Activated T-helper 2 cell treated with anti-CD3 and anti-CD28 coated beads, Interferon-gamma antibody, Interleukin-2, Interleukin-4, amounts not matched to agents 10 μg/mL and 5 μg/mL and 100 μg/mL, durations not matched to agents 14 hours and 24 hours and 36 hours (primary cell): ENCODE results near the gene STOML2. TPM values are rescaled to one million over a fixed set of nuclear protein-coding genes. Genes with fewer than 3 reads are reported as not detected.

Experiments used
- DNase-seq: peaks from one replicate; pipeline ENCODE4 v3.0.0; 2021; ENCODE audit warnings: low spot score
- H3K27ac Mint-ChIP-seq: one replicate; pipeline ENCODE4 v1.8.0; 2021; ENCODE audit warnings: mixed read lengths
- H3K27me3 Mint-ChIP-seq: one replicate; pipeline ENCODE4 v1.8.0; 2021; ENCODE audit warnings: low read depth, mixed read lengths
- H3K36me3 Mint-ChIP-seq: one replicate; pipeline ENCODE4 v1.8.0; 2021; ENCODE audit warnings: low read depth, mixed read lengths
- H3K4me1 Mint-ChIP-seq: one replicate; pipeline ENCODE4 v1.8.0; 2021; ENCODE audit warnings: low read depth, mixed read lengths
- H3K4me3 Mint-ChIP-seq: one replicate; pipeline ENCODE4 v1.8.0; 2021; ENCODE audit warnings: low read depth, mild to moderate bottlenecking, moderate library complexity, mixed read lengths
- H3K9me3 Mint-ChIP-seq: one replicate; pipeline ENCODE4 v1.8.0; 2021; ENCODE audit warnings: mixed read lengths
- intact Hi-C: fragments of 100-400 bp; cut with micrococcal nuclease; formaldehyde crosslinking; loops from one replicate; pipeline ENCODE4 v1.15.1; 2023
- total RNA-seq: library from RNA; stranded (reverse); gene quantifications from 2 replicates; pipeline ENCODE4 v1.2.3, GENCODE V29; 2022

STOML2 gene
- total RNA-seq, 1 donor from 2014 or later = 211 TPM

- peaks cover 69% of the 10 kb centered on the region for H3K36me3 Mint-ChIP-seq
Observed at GRCh38 chr9:35074791-35075190, 28.1 kb downstream of the STOML2 start.

GRCh38 chr9:35074141-35074540 lies 28.8 kb downstream of the STOML2 start:
- no peak overlapping the region for H3K4me3 Mint-ChIP-seq
- peaks cover 51% of the 10 kb centered on the region for H3K4me1 Mint-ChIP-seq
- H3K9me3 Mint-ChIP-seq = no peaks in the 10 kb centered on the region
- no peak for DNase-seq
- intact Hi-C loops = loop anchor here (10.0 kb wide), 2 partner anchors 741 to 1411 kb away; partner anchors contain the start of genes HINT2 and SPAG8
- H3K27ac Mint-ChIP-seq = no peak overlapping the region
- peaks cover 73% of the 10 kb centered on the region for H3K36me3 Mint-ChIP-seq
- H3K27me3 Mint-ChIP-seq = no peaks in the 10 kb centered on the region

More at GRCh38 chr9:35074791-35075190, 28.1 kb downstream of the STOML2 start:
- no peak for DNase-seq
- no peak overlapping the region for H3K4me3 Mint-ChIP-seq
- no peaks in the 10 kb centered on the region for H3K27me3 Mint-ChIP-seq
- H3K9me3 Mint-ChIP-seq = no peaks in the 10 kb centered on the region
- intact Hi-C loops = loop anchor here (10.0 kb wide), 2 partner anchors 740 to 1410 kb away; partner anchors contain the start of genes HINT2 and SPAG8
- H3K27ac Mint-ChIP-seq = no peak overlapping the region
- peaks cover 48% of the 10 kb centered on the region for H3K4me1 Mint-ChIP-seq

GRCh38 chr9:35073279-35073612 lies 29.7 kb downstream of the STOML2 start:
- DNase-seq = no peak
- H3K27me3 Mint-ChIP-seq = no peaks in the 10 kb centered on the region
- H3K9me3 Mint-ChIP-seq = no peaks in the 10 kb centered on the region
- H3K4me1 Mint-ChIP-seq = peaks cover 52% of the 10 kb centered on the region
- peak overlapping the region; percentile 87 for H3K27ac Mint-ChIP-seq
- peak overlapping the region; percentile 91 for H3K4me3 Mint-ChIP-seq
- intact Hi-C loops = loop anchor here (2.0 to 10.0 kb wide), 3 partner anchors 86 to 1412 kb away; partner anchors contain the start of genes HINT2 and SPAG8
- peaks cover 78% of the 10 kb centered on the region for H3K36me3 Mint-ChIP-seq

GRCh38 chr9:35072461-35073278 lies 30.3 kb downstream of the STOML2 start, which contains the start of gene VCP:
Gene VCP (minus strand): TSS chr9:35072625. CDS start chr9:35072353, 272 bp downstream.
- peak within 1 kb of the TSS; percentile 91 for H3K4me3 Mint-ChIP-seq
- intact Hi-C loops = loop anchor here (1.0 to 10.0 kb wide), 8 partner anchors 8 to 1412 kb away; partner anchors contain the start of genes CREB3, HINT2, PIGO and SPAG8
- peak; percentile 97 for DNase-seq
- peaks cover 49% of the 10 kb centered on the region for H3K4me1 Mint-ChIP-seq
- H3K27me3 Mint-ChIP-seq = no peaks in the 10 kb centered on the region
- no peaks in the 10 kb centered on the region for H3K9me3 Mint-ChIP-seq
- H3K27ac Mint-ChIP-seq = peak within 1 kb of the TSS; percentile 88
- peaks cover 80% of the 10 kb centered on the region for H3K36me3 Mint-ChIP-seq

- Mint-ChIP-seq H3K4me1 (peaks cover 43% of the 10 kb centered on the region), H3K27ac (peak overlapping the region; percentile 88), H3K27me3 (no peaks in the 10 kb centered on the region), H3K4me3 (peak overlapping the region; percentile 91), H3K9me3 (no peaks in the 10 kb centered on the region), H3K36me3 (peaks cover 80% of the 10 kb centered on the region)
- DNase-seq = peak; percentile 72
- intact Hi-C loops = loop anchor here (1.0 to 10.0 kb wide), 8 partner anchors 8 to 1413 kb away; partner anchors contain the start of genes CREB3, HINT2, PIGO and SPAG8
Observed at GRCh38 chr9:35071814-35072460, 31.0 kb downstream of the STOML2 start.

- intact Hi-C loops = loop anchor here (10.0 kb wide), 2 partner anchors 744 to 1414 kb away; partner anchors contain the start of genes HINT2 and SPAG8
- no peaks in the 10 kb centered on the region for H3K9me3 Mint-ChIP-seq
- H3K27me3 Mint-ChIP-seq = no peaks in the 10 kb centered on the region
- peaks cover 84% of the 10 kb centered on the region for H3K36me3 Mint-ChIP-seq
- DNase-seq = no peak
- peaks cover 42% of the 10 kb centered on the region for H3K4me1 Mint-ChIP-seq
- peak overlapping the region; percentile 88 for H3K27ac Mint-ChIP-seq
- peak overlapping the region; percentile 91 for H3K4me3 Mint-ChIP-seq
Observed at GRCh38 chr9:35070823-35071813, 31.8 kb downstream of the STOML2 start.

- H3K4me1 Mint-ChIP-seq = peaks cover 40% of the 10 kb centered on the region
- DNase-seq = no peak
- intact Hi-C loops = no loop called here
- H3K9me3 Mint-ChIP-seq = no peaks in the 10 kb centered on the region
- peaks cover 83% of the 10 kb centered on the region for H3K36me3 Mint-ChIP-seq
- peak overlapping the region; percentile 15 for H3K4me3 Mint-ChIP-seq
- no peaks in the 10 kb centered on the region for H3K27me3 Mint-ChIP-seq
- no peak overlapping the region for H3K27ac Mint-ChIP-seq
Observed at GRCh38 chr9:35069020-35069419, 33.9 kb downstream of the STOML2 start.

GRCh38 chr9:35067056-35067455 lies 35.9 kb downstream of the STOML2 start:
- Mint-ChIP-seq H3K27me3 (no peaks in the 10 kb centered on the region), H3K4me1 (peaks cover 27% of the 10 kb centered on the region), H3K4me3 (no peak overlapping the region), H3K9me3 (no peaks in the 10 kb centered on the region), H3K36me3 (peaks cover 91% of the 10 kb centered on the region), H3K27ac (no peak overlapping the region)
- DNase-seq = no peak
- intact Hi-C loops = no loop called here

GRCh38 chr9:35060548-35061207 lies 42.3 kb downstream of the STOML2 start:
- Mint-ChIP-seq H3K9me3 (no peaks in the 10 kb centered on the region), H3K4me3 (no peak overlapping the region), H3K27me3 (no peaks in the 10 kb centered on the region), H3K4me1 (no peaks in the 10 kb centered on the region), H3K36me3 (peaks cover 93% of the 10 kb centered on the region), H3K27ac (no peak overlapping the region)
- no peak for DNase-seq
- intact Hi-C loops = no loop called here

- Mint-ChIP-seq H3K27me3 (no peaks in the 10 kb centered on the region), H3K4me1 (no peaks in the 10 kb centered on the region), H3K36me3 (peaks cover 92% of the 10 kb centered on the region), H3K9me3 (no peaks in the 10 kb centered on the region), H3K4me3 (no peak overlapping the region), H3K27ac (no peak overlapping the region)
- no peak for DNase-seq
- intact Hi-C loops = no loop called here
Observed at GRCh38 chr9:35059438-35059837, 43.5 kb downstream of the STOML2 start.

- Mint-ChIP-seq H3K27ac (no peak overlapping the region), H3K36me3 (peaks cover 88% of the 10 kb centered on the region), H3K27me3 (no peaks in the 10 kb centered on the region), H3K9me3 (no peaks in the 10 kb centered on the region), H3K4me1 (no peaks in the 10 kb centered on the region), H3K4me3 (no peak overlapping the region)
- intact Hi-C loops = no loop called here
- no peak for DNase-seq
Observed at GRCh38 chr9:35057271-35057620, 45.7 kb downstream of the STOML2 start.
